T1000 (cell line): ENCODE results near the gene TUBB2A.
A peak's percentile ranks its signal among the peaks of the same experiment; 100 is the strongest.
"Not testable (repeated sequence)": the region's sequence is repeated elsewhere in the genome, so short reads cannot be mapped to it uniquely, and the experiment has no call there.

Source experiments
- DNase-seq: peaks from one replicate; lab custom pipeline; 2025; ENCODE audit warnings: mixed read lengths; lab: John Stamatoyannopoulos, UW

TUBB2A gene

DNA sequence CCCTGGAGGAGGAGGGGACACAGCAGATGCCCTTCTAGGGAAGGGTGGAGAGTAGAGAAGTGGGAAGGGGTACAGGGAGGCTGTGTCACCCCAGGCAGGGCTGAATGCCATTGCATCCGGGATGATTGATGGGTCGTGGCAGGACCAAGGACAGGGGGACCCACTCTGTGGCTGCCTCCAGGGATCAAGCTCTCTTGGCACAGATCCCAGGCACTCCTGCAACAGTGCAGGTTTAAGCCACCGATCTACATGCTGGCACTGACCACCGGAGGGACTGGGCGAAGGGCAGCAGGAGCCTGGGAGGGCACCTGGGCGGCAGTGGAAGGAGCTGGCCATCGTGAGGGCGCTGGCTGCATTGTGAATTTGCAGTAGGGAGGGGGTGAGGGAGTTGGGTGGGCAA lies 22.6 kb upstream of the TUBB2A start:
- DNase-seq, result not testable (repeated sequence)

DNA sequence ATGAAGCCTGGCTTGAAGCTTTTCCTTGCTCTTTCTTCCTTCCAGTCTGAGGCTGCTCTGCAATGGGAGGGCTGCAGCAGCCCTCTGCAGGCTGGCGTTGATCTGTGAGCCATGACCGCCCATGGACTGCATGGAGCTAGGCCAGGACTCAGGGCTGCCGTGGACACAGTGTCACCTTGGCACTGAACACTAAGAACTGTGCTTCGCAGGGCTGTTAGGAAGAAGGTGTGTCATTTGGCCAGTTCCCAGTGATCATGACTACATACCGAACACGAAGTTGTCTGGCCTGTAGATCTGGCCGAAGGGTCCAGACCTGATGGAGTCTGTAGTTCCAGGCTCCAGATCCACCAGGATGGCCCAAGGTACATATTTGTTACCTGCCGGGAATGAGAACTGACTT lies 21.3 kb upstream of the TUBB2A start:
- not testable (repeated sequence) for DNase-seq

DNA sequence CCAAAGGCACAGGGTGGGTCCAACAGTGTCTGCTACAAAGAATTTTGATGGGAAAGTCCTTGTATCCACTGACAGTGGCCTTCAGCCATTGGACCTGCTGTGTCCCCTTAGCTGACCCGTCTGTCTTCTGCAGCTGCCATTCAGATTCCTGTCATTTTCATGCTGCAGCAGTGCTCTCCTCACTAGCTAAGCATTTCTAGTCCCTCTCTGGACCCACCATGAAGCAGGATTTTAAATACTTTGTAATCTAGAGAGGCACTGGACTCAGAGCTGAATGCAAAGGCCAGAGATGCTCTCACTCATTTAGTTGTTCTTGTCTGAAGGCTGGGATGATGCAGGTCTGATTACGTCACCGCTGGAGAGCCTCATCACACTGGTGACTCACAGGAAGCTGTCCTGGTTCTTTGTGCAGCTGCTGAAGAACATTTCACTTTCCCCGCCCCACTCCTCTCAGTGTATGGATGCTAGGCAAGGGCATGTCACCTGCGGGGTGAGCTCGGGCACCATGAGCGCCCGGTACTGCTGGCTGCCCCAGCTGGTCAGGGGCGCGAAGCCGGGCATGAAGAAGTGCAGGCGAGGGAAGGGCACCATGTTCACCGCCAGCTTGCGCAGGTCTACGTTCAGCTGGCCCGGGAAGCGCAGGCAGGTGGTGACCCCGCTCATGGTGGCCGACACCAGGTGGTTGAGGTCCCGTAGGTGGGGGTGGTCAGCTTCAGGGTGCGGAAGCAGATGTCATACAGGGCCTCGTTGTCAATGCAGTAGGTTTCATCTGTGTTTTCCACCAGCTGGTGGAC lies 19.4 kb upstream of the TUBB2A start:
- peak; percentile 17 for DNase-seq

DNA sequence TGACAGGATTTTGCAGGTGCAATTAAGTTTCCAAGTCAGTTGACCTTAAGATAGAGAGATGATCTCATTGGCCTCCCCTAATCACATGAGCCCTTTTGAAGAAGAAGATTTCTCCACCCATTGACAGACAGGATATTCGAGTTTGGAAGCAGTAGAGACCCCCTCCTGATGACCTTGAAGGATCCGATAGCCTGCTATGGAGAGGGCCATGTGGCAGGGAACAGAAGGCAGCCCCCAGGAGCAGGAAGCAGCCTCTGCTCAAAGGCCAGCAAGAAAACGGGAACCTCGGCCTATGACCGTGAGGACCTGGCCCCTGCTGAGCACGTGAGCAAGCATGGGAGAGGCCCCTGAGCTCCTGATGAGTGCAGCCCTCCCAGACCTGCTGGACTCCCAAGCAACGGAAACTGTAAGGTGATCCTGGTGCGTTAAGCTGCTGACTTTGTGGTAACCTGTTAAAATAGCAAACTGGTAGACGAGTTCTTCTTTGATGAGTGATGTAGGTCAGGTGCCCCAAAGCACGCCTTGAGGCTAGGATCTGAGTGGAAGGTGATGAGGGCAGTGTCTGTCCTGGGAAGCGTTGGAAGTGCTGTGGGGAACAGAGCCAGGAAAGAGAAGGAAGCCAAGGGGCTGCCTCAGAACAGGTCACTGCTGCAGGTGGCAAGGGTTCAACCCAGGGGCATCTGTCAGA lies 18.5 kb upstream of the TUBB2A start:
- DNase-seq, result no peak

DNA sequence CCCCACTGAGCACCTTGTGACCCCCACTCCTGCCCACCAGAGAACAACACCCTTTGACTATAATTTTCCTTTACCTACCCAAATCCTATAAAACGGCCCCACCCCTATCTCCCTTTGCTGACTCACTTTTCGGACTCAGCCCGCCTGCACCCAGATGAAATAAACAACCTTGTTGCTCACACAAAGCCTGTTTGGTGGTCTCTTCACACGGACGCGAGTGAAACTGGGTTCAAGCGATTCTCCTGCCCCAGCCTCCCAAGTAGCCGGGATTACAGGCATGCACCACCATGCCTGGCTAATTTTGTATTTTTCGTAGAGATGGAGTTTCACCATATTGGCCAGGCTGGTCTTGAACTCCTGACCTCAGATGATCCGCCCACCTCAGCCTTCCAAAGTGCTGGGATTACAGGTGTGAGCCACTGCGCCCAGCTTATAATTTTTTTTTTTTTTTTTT lies 16.3 kb upstream of the TUBB2A start:
- DNase-seq, result not testable (repeated sequence)

DNA sequence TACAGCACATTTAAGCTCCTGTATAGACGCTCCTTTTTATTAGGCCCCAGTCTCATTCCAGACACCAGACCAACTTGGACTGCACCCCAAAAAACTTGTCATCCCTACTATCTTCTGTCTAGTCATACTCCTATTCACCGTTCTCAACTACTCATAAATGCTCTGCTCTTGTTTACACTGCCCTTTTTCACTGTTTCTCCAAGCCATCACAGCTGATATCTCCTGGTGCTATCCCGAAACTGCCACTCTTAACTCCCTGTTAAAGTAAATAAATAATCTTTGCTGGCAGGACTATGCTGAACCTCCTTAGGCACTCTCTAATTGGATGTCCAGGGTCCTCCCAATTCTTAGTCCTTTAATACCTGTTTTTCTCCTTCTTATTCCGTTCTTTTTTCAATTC lies 15.4 kb upstream of the TUBB2A start:
- not testable (repeated sequence) for DNase-seq

DNA sequence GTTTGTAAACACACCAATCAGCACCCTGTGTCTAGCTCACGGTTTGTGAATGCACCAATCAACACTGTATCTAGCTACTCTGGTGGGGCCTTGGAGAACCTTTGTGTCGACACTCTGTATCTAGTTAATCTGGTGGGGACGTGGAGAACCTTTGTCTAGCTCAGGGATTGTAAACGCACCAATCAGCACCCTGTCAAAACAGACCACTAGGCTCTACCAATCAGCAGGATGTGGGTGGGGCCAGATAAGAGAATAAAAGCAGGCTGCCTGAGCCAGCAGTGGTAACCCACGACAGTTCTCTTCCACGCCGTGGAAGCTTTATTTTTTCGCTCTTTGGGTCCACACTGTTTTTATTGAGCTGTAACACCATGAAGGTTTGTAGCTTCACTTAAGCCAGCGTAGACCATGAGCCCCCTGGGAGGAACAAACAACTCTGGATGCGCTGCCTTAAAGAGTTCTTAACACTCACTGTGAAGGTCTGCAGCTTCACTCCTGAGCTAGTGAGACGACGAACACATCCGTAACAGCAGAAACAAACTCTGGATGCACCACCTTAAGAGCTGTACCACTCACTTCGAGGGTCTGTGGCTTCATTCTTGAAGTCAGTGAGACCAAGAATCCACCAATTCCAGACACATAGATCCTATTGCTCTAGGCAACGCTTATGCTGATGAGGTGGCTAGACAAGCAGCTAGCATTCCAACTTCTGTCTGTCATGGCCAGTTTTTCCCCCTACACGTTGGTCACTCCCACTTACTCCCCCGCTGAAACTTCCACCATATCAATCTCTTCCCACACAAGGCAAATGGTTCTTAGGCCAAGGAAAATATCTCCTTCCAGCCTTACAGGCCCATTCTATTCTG lies 14.2 kb upstream of the TUBB2A start:
- DNase-seq, result not testable (repeated sequence)

DNA sequence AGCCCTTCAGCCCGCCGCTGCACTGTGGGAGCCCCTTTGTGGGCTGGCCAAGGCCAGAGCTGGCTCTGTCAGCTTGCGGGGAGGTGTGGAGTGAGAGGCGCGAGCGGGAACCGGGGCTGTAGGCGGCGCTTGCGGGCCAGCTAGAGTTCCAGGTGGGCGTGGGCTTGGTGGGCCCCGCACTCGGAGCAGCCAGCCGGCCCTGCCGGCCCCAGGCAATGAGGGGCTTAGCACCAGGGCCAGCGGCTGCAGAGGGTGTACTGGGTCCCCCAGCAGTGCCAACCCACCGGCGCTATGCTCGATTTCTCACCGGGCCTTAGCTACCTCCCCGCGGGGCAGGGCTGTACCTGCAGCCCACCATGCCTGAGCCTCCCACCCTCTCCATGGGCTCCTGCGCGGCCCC lies 13.3 kb upstream of the TUBB2A start:
- DNase-seq, result not testable (repeated sequence)

DNA sequence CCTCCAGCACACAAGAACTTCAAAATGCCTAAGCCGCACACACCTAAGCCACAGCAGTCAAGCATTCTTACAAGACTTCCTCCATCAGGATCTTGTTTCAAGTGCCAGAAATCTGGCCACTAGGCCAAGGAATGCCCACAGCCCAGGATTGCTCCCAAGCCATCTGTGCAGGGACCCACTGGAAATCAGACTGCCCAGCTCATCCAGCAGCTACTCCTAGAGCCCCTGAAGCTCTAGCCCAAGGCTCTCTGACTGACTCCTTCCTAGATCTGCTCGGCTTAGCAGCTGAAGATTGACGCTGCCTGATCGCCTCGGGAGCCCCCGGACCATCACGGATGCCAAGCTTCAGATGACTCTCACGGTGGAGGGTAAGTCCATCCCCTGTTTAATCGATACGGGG lies 10.7 kb upstream of the TUBB2A start:
- DNase-seq, result not testable (repeated sequence)

DNA sequence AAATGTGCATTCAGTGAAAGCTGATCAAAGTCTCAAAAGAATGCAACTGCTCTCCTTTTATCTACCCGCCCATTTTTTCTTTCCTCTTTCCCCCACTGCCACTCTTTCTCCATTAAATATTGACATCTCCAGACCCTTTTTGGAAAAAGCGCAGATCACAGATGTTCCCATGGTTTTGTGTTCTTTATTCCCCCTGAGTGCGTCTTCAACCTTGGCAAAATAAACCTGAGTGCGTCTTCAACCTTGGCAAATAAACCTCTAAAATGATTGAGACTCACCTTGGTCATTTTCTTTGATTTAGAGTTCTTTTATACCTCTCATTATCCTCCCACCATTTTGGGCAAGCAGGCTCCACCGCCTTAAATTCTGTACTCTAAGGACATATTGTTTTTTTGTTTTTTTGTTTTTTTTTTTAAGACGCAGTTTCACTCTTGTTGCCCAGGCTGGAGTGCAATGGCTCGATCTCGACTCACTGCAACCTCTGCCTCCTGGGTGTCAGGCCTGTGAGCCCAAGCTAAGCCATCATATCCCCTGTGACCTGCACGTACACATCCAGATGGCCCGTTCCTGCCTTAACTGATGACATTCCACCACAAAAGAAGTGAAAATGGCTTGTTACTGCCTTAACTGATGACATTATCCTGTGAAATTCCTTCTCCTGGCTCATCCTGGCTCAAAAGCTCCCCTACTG lies 9.3 kb upstream of the TUBB2A start:
- DNase-seq, result not testable (repeated sequence)

DNA sequence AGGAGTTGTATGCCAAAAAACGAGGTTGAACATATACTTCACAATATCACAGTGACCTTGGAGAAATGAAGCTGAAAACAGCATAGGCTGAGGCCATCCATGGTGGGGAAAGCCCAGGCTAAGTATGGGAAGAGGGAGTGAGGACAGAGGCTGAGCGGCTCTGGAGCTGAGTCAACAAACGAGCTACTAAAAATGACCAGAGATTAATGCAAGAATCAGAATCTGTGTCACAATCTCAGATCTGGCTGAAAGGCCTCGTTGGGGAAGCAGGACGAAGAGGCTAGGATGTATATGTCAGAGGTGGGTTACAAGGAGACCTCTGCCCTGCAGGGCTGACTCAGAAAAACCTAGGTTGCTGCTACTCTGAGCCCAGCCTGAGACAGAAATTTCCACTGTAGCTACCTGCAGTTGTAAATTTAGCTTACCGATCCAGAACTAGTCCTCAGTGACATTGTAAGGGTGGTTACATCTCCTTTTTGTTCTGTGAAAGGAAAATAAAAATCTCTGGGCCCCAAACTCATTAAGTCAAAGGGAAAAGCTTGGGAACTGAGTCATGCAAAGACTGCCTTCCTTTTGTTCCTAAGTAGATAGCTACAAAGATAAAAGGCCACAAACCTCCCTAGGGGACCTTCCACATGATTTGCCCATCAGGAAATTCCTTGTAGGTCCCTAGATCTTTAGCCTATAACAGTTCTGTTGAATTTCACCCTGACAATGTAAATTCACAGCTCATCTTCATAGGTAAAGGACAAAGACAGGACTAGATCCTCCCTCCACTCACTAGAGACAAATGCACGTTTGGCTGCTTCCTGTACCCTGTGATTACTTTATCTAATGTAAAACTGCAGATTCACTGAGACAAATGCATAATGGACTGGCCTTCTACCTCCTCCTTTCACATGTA lies 8.5 kb upstream of the TUBB2A start:
- peak; percentile 47 for DNase-seq

DNA sequence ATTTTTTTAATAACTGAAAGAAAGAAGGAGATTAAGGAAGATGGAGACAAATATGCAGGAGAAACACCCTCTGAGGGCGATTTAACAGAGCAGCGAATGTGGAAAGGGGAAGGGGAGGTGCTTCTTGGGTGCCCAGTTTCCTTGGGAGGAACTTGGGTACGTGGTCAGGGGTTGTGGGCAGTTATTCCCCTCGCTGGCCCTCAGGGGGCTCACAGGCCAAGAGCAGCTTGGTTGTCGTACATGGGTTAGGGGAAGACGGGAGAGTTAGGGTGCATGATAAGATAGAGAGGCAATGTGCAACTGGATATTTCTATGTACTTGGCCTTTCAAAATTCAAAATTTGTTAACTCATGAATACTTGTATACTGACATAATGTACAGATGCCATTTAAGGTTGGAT lies 7.0 kb upstream of the TUBB2A start:
- DNase-seq, result no peak

DNA sequence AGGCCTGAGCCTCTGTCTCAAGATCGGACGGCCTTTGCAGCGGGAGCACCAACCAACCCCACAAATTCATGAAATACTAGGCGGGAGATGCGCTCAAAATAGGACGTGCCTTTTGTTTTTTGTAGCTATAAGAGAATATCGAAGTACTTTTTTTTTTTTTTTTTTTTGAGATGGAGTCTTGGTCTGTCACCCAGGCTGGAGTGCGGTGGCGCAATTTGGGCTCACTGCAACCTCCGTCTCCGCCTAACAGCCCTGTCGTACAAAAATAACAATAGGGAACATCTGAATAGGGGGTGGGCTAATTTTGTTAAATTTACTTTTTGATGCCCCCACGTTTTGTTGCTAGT lies 5.9 kb upstream of the TUBB2A start:
- DNase-seq, result no peak

DNA sequence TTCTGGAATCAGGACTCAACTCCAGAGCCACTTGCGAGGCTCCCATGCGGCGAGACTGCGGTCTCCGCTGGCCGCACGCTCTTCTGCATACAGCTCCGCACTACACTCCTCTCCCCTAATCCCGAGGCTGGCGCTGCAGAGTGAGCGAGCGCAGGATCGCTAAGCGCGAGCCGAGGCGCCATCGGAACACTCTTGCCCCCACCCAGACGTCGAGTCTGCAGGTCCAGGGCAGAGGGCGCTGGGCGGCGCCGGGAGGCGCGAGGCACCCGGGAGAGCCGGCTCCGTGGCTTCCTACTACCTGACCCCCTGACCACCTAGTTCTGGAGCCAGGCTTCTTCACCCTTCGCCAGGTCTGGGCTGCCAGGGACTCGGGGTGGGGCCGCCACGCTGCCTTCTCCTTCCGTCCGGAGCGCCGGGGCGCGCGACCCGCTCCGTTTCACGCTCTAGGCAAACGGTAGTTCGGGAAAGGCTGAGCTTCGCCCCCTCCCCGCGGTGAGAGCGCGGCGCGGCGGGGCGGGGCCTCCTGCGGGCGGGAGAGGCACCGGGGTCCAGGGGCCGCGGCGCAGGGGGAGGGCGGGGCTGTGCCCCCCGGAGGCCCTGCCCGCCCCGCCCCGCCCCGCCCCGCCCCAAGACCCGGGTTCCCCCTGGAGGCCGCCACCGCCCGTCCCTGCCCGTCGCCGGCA lies 5.4 kb upstream of the TUBB2A start:
- DNase-seq, result peak; percentile 44

DNA sequence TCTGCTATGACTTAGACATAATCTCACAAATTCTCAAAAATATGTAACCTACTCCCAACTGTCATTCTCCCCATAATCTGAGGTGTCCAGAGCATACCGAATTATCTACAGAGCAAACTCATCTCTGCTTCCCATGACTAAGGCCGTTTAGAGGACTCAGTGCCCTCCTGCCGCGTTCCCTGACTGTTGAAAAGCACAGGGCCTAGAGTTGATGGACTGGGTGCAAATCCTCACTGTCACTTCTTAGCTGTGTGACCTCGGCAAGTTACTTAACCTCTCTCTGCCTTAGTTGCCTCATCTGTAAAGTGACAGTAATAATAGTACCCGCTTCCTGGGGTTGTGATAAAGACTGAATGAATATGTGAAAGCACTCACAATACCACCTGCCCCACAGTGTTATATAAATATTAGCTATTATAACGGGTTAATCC lies 4.7 kb upstream of the TUBB2A start:
- no peak for DNase-seq

DNA sequence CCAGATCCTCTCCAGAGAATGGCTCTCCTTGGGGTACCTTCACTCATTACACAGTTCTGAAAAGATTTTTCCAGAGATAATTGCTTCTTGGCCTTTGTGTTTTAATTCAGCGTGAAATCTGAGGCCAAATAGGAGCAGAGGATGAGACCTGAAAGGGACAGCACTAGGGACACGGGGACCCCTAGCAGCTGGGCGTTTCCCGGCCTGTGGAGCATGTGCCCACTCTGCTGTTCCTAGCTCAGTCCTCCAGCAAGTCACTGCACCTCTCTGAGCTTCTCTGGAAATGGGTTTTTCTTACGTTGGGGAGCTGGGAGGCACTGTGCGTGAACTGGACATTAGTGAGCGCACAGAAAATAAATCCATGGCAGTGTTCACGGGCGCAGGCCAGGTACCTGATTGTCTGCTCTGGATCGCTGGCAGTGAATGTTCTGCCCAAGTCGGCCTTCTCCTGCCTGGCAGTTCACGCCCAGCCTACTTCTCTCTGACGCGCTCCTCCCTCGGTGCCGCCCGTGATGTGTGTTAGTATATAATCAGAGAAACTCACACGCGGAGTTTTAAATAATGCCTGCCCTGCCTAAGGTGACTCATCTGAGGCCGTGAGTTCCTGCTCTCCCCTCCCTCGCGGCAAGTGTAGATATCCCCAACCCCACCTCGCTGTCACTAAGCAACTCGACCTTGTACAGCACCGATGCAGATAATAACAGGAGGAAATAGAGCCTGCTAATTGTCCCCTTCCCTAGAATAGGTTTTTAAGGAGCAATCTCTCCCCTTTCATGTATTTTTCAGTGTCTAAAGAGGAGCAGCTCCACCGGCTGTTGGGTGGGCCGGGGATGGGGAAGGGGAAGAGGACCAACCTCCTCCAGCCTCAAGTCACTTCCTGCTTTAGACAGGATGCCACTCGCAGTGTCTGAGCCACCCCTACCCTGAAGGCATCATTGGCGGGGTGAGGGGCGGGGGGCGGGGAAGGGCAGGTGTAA lies 2.7 kb upstream of the TUBB2A start:
- DNase-seq, result no peak

DNA sequence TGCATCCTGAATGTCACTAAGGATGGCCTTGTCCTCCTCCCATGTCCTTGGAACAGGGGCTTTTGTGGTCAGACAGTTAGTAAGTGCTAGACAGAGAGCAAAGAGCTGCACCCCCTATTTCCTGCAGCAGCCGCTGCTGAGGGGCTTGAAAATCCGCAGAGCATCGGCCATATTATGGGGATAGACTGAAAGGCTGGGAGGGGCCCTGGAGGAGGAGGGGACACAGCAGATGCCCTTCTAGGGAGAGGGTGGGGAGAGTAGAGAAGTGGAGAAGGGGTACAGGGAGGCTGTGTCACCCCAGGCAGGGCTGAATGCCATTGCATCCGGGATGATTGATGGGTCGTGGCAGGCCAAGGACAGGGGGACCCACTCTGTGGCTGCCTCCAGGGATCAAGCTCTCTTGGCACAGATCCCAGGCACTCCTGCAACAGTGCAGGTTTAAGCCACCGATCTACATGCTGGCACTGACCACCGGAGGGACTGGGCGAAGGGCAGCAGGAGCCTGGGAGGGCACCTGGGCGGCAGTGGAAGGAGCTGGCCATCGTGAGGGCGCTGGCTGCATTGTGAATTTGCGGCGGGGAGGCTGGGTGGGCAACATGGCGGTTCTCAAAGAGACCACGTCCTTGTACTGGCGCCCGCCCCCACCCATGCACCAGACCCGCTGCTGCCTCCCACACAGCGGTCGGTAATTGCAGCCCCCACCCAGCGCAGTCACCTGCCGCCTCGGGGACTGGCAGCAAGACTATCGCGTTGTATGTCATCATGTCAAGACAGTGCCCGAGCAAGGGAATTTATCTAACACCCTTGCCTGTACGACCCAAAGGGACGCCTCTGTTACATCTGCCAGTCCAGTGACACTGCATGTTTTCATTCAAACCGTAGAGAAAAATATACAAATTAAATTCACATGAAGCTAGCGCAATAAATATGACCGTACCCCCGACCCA lies 887 bp downstream of the TUBB2A start:
- DNase-seq, result not testable (repeated sequence)

DNA sequence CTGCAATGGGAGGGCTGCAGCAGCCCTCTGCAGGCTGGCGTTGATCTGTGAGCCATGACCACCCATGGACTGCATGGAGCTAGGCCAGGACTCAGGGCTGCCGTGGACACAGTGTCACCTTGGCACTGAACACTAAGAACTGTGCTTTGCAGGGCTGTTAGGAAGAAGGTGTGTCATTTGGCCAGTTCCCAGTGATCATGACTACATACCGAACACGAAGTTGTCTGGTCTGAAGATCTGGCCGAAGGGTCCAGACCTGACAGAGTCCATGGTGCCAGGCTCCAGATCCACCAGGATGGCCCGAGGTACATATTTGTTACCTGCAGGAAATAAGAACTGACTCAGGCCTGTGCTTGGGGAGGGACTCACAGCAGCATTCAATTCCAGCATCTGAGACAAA lies 1.9 kb downstream of the TUBB2A start:
- DNase-seq, result not testable (repeated sequence)
